HG02852 (cell line): ENCODE results near the gene ZDHHC17.

ENCODE experiments used
- ATAC-seq: cut with Tn5 transposase; IDR thresholded peaks from one replicate; pipeline ENCODE4 v1.9.1; 2021; ENCODE audit warnings: mild to moderate bottlenecking, moderate library complexity; ENCODE audit not compliant: unreplicated experiment

ZDHHC17 gene

GRCh38 chr12:76874491-76875190, 110.7 kb downstream of the ZDHHC17 start:
- no peak for ATAC-seq

GRCh38 chr12:76876696-76877229, 112.8 kb downstream of the ZDHHC17 start:
- ATAC-seq, result no peak

GRCh38 chr12:76878099-76878898, 114.4 kb downstream of the ZDHHC17 start:
- peak; percentile 27 for ATAC-seq

- ATAC-seq, result peak; percentile 89
Measured at GRCh38 chr12:76878899-76879709, 115.2 kb downstream of the ZDHHC17 start, which contains the start of gene CSRP2. CSRP2 (minus strand) TSS chr12:76879019; CDS start chr12:76866260, 12,759 bp downstream.

- no peak for ATAC-seq
Measured at GRCh38 chr12:76879710-76880518, 116.0 kb downstream of the ZDHHC17 start.

GRCh38 chr12:76880519-76881023, 116.7 kb downstream of the ZDHHC17 start:
- ATAC-seq, result no peak

GRCh38 chr12:76881142-76881541, 117.2 kb downstream of the ZDHHC17 start:
- no peak for ATAC-seq

GRCh38 chr12:76882367-76882766, 118.5 kb downstream of the ZDHHC17 start:
- ATAC-seq, result no peak

- no peak for ATAC-seq
Measured at GRCh38 chr12:76883151-76883550, 119.2 kb downstream of the ZDHHC17 start.

GRCh38 chr12:76883811-76884210, 119.9 kb downstream of the ZDHHC17 start:
- no peak for ATAC-seq

GRCh38 chr12:76888775-76889174, 124.9 kb downstream of the ZDHHC17 start:
- no peak for ATAC-seq

GRCh38 chr12:76890151-76891143, 126.5 kb downstream of the ZDHHC17 start:
- ATAC-seq, result no peak

GRCh38 chr12:76891609-76892008, 127.7 kb downstream of the ZDHHC17 start:
- no peak for ATAC-seq

- ATAC-seq, result no peak
Measured at GRCh38 chr12:76895796-76896195, 131.9 kb downstream of the ZDHHC17 start.

- ATAC-seq, result no peak
Measured at GRCh38 chr12:76896274-76896673, 132.4 kb downstream of the ZDHHC17 start.

- ATAC-seq, result no peak
Measured at GRCh38 chr12:76898442-76898841, 134.5 kb downstream of the ZDHHC17 start.

GRCh38 chr12:76899522-76899921, 135.6 kb downstream of the ZDHHC17 start:
- ATAC-seq, result no peak

GRCh38 chr12:76901628-76902380, 137.9 kb downstream of the ZDHHC17 start:
- no peak for ATAC-seq
